ENCODE data around the gene PM20D1. TPM values are rescaled to one million over a fixed set of nuclear protein-coding genes. Genes with fewer than 3 reads are reported as not detected.
"Not testable (repeated sequence)": the region's sequence is repeated elsewhere in the genome, so short reads cannot be mapped to it uniquely, and the experiment has no call there.

PM20D1 gene
- total and polyA plus RNA-seq, 5 donors from 2014 or later: 2.3 to 3.9 (median 3.8) TPM

- DNase-seq (no peak), ATAC-seq (ENCODE audit: low read depth in 2 of 2) (no peak)
- Mint-ChIP-seq H3K27ac (peak overlapping the region in 1 of 3 donors; percentile 52), H3K4me3 (no peak overlapping the region), H3K27me3 (no peaks in the 10 kb centered on the region), H3K4me1 (peaks cover 0 to 27% (median 13%) of the 10 kb centered on the region in 4 donors), H3K36me3 (peaks cover 18% of the 10 kb centered on the region), H3K9me3 (peaks cover 0 to 9% (median 2%) of the 10 kb centered on the region in 7 donors)
- Histone ChIP-seq H3K9me3 (ENCODE audit: control insufficient read depth in 2 of 2, low read length in 2 of 2) (no peaks in the 10 kb centered on the region), H3K27ac (ENCODE audit: insufficient read depth, low read length, poor library complexity, severe bottlenecking) (no peak overlapping the region), H3K4me3 (ENCODE audit: low read depth, low read length) (no peak overlapping the region), H3K36me3 (ENCODE audit: control insufficient read depth, insufficient read depth, low read length) (no peaks in the 10 kb centered on the region), H3K4me1 (ENCODE audit: control insufficient read depth, insufficient read depth, low read length, poor library complexity, severe bottlenecking) (no peaks in the 10 kb centered on the region), H3K27me3 (ENCODE audit: control insufficient read depth, insufficient read depth, low read length) (no peaks in the 10 kb centered on the region)
Measured at GRCh38 chr1:205824180-205824579, 25.8 kb downstream of the PM20D1 start.

DNA sequence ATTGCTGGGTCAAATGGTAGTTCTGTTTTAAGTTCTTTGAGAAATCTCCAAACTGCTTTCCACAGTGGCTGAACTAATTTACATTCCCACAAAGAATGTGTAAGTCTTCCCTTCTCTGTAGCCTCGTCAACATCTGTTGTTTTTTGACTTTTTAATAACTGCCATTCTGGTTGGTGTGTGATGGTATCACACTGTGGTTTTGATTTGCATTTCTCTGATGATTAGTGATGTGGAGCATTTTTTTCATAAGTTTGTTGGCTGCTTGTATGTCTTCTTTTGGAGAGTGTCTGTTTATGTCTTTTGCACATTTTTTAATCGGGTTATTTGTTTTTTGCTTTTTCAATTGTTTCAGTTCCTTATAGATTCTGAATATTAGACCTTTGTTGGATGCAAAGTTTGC is 26.7 kb downstream of the PM20D1 start:
- DNase-seq: peak in 1 of 3 donors; percentile 36

GRCh38 chr1:205822397-205822796 is 27.5 kb downstream of the PM20D1 start:
- H3K9me3 Mint-ChIP-seq: peaks cover 0 to 9% (median 2%) of the 10 kb centered on the region in 7 donors
- ATAC-seq (ENCODE audit: low read depth in 2 of 2) (no peak), DNase-seq (no peak)
- peak overlapping the region in 1 of 3 donors; percentile 26 for H3K27ac Mint-ChIP-seq
- H3K9me3 ChIP-seq (ENCODE audit: control insufficient read depth in 2 of 2, low read length in 2 of 2): no peaks in the 10 kb centered on the region
- peaks cover 8% of the 10 kb centered on the region for H3K36me3 Mint-ChIP-seq
- no peak overlapping the region for H3K27ac ChIP-seq (ENCODE audit: insufficient read depth, low read length, poor library complexity, severe bottlenecking)
- H3K4me3 Mint-ChIP-seq: no peak overlapping the region
- no peaks in the 10 kb centered on the region for H3K27me3 Mint-ChIP-seq
- H3K4me1 ChIP-seq (ENCODE audit: control insufficient read depth, insufficient read depth, low read length, poor library complexity, severe bottlenecking): no peaks in the 10 kb centered on the region
- H3K4me1 Mint-ChIP-seq: peaks cover 0 to 26% (median 13%) of the 10 kb centered on the region in 4 donors
- no peak overlapping the region for H3K4me3 ChIP-seq (ENCODE audit: low read depth, low read length)
- no peaks in the 10 kb centered on the region for H3K27me3 ChIP-seq (ENCODE audit: control insufficient read depth, insufficient read depth, low read length)
- no peaks in the 10 kb centered on the region for H3K36me3 ChIP-seq (ENCODE audit: control insufficient read depth, insufficient read depth, low read length)

More for the DNA sequence above, 26.7 kb downstream of the PM20D1 start:
- not testable (repeated sequence) for ATAC-seq (ENCODE audit: low read depth in 2 of 2); H3K27me3 Mint-ChIP-seq; H3K4me1 ChIP-seq (ENCODE audit: control insufficient read depth, insufficient read depth, low read length, poor library complexity, severe bottlenecking); H3K27ac ChIP-seq (ENCODE audit: insufficient read depth, low read length, poor library complexity, severe bottlenecking); H3K27me3 ChIP-seq (ENCODE audit: control insufficient read depth, insufficient read depth, low read length); H3K36me3 ChIP-seq (ENCODE audit: control insufficient read depth, insufficient read depth, low read length); H3K4me3 ChIP-seq (ENCODE audit: low read depth, low read length); H3K9me3 ChIP-seq (ENCODE audit: control insufficient read depth in 2 of 2, low read length in 2 of 2); H3K9me3 Mint-ChIP-seq
- peaks cover 14% of the 10 kb centered on the region for H3K36me3 Mint-ChIP-seq
- peak overlapping the region in 2 of 3 donors; percentile 26 to 80 for H3K27ac Mint-ChIP-seq
- H3K4me1 Mint-ChIP-seq: peaks cover 0 to 26% (median 13%) of the 10 kb centered on the region in 4 donors
- H3K4me3 Mint-ChIP-seq: peak overlapping the region in 3 of 4 donors; percentile 6 to 82 (median 48)

- ATAC-seq (ENCODE audit: low read depth in 2 of 2): no peak
- Mint-ChIP-seq H3K27ac (no peak overlapping the region), H3K9me3 (peaks cover 0 to 2% (median 0%) of the 10 kb centered on the region in 7 donors), H3K27me3 (no peaks in the 10 kb centered on the region), H3K4me3 (no peak overlapping the region), H3K36me3 (no peaks in the 10 kb centered on the region), H3K4me1 (peaks cover 8 to 28% (median 18%) of the 10 kb centered on the region in 4 donors)
- H3K27ac ChIP-seq (ENCODE audit: insufficient read depth, low read length, poor library complexity, severe bottlenecking): no peak overlapping the region
- no peaks in the 10 kb centered on the region for H3K27me3 ChIP-seq (ENCODE audit: control insufficient read depth, insufficient read depth, low read length)
- no peak for DNase-seq
- no peak overlapping the region for H3K4me3 ChIP-seq (ENCODE audit: low read depth, low read length)
- H3K4me1 ChIP-seq (ENCODE audit: control insufficient read depth, insufficient read depth, low read length, poor library complexity, severe bottlenecking): peaks cover 8% of the 10 kb centered on the region
- H3K9me3 ChIP-seq (ENCODE audit: control insufficient read depth in 2 of 2, low read length in 2 of 2): no peaks in the 10 kb centered on the region
- no peaks in the 10 kb centered on the region for H3K36me3 ChIP-seq (ENCODE audit: control insufficient read depth, insufficient read depth, low read length)
Measured at GRCh38 chr1:205817988-205818387, 31.9 kb downstream of the PM20D1 start.

GRCh38 chr1:205817364-205817763 is 32.6 kb downstream of the PM20D1 start:
- Histone ChIP-seq H3K27ac (ENCODE audit: insufficient read depth, low read length, poor library complexity, severe bottlenecking) (no peak overlapping the region), H3K4me1 (ENCODE audit: control insufficient read depth, insufficient read depth, low read length, poor library complexity, severe bottlenecking) (peaks cover 10% of the 10 kb centered on the region), H3K4me3 (ENCODE audit: low read depth, low read length) (no peak overlapping the region), H3K9me3 (ENCODE audit: control insufficient read depth in 2 of 2, low read length in 2 of 2) (no peaks in the 10 kb centered on the region), H3K36me3 (ENCODE audit: control insufficient read depth, insufficient read depth, low read length) (no peaks in the 10 kb centered on the region), H3K27me3 (ENCODE audit: control insufficient read depth, insufficient read depth, low read length) (no peaks in the 10 kb centered on the region)
- Mint-ChIP-seq H3K4me1 (peaks cover 8 to 23% (median 15%) of the 10 kb centered on the region in 4 donors), H3K9me3 (peaks cover 0 to 2% (median 0%) of the 10 kb centered on the region in 7 donors), H3K27ac (no peak overlapping the region), H3K4me3 (no peak overlapping the region), H3K27me3 (no peaks in the 10 kb centered on the region), H3K36me3 (no peaks in the 10 kb centered on the region)
- no peak for ATAC-seq (ENCODE audit: low read depth in 2 of 2)
- no peak for DNase-seq

GRCh38 chr1:205813755-205814058 is 36.2 kb downstream of the PM20D1 start:
- Mint-ChIP-seq H3K4me1 (peaks cover 13 to 51% (median 41%) of the 10 kb centered on the region in 4 donors), H3K27me3 (no peaks in the 10 kb centered on the region), H3K27ac (peak overlapping the region in 2 of 3 donors; percentile 89 to 93), H3K9me3 (no peaks in the 10 kb centered on the region), H3K4me3 (peak overlapping the region; percentile 93 to 95 (median 94)), H3K36me3 (peaks cover 13% of the 10 kb centered on the region)
- Histone ChIP-seq H3K4me3 (ENCODE audit: low read depth, low read length) (peak overlapping the region; percentile 78), H3K4me1 (ENCODE audit: control insufficient read depth, insufficient read depth, low read length, poor library complexity, severe bottlenecking) (peaks cover 47% of the 10 kb centered on the region), H3K36me3 (ENCODE audit: control insufficient read depth, insufficient read depth, low read length) (peaks cover 10% of the 10 kb centered on the region), H3K27ac (ENCODE audit: insufficient read depth, low read length, poor library complexity, severe bottlenecking) (peak overlapping the region; percentile 71), H3K9me3 (ENCODE audit: control insufficient read depth in 2 of 2, low read length in 2 of 2) (no peaks in the 10 kb centered on the region), H3K27me3 (ENCODE audit: control insufficient read depth, insufficient read depth, low read length) (no peaks in the 10 kb centered on the region)
- no peak for DNase-seq
- ATAC-seq (ENCODE audit: low read depth in 2 of 2): no peak

DNA sequence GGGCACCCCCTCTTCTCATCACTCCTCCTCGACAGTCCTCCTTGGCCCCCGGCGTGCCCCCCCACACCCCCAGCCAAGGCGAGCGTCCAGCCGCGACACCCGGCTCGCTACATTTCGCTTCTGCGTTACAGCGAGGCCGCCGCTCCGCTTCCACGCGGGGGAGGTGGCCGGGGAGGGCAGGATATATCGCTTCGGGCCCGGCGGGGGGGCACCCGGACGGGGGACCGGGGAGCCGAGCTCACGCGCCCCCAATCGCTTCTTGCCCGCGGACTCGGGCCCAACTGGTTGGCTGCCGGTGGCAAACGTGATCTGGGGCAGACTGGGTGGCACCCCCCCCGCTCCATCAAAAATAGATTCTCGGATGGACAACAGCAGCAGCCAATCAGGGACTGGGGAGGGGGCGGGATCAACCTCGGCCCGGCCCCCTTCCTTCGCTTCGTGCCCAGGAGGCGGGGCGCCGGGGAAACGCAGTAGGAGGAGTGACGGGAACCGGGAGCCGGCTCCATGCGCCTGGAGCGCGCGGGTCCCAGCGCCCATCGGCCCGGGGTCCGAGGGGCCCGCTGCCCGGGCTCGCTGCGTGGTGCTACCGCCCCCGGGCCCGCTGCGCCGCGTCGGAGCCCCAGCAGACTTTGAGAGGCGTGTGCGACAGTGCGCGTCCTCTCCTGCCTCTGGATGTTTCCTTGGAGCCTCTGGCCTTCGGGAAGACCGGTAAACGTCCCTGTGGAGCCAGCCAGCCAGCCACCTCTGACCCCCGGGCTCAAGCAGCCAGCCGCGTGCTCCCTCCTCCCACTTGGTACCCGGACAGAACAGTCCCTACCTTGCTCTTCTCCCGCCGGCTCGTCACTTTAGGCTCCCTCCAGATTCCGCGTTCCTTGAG is 36.8 kb downstream of the PM20D1 start, which contains the start of gene SLC41A1:
Gene SLC41A1, minus strand, starts transcription at position 321 of the 877 bp plus-strand sequence. CDS start 2,757 bp downstream, outside the sequence.
- peak within 1 kb of the TSS; percentile 93 to 96 (median 95) for H3K4me3 Mint-ChIP-seq
- H3K9me3 ChIP-seq (ENCODE audit: control insufficient read depth in 2 of 2, low read length in 2 of 2): no peaks in the 10 kb centered on the region
- peak within 1 kb of the TSS; percentile 87 for H3K4me3 ChIP-seq (ENCODE audit: low read depth, low read length)
- peaks cover 19% of the 10 kb centered on the region for H3K36me3 Mint-ChIP-seq
- H3K4me1 ChIP-seq (ENCODE audit: control insufficient read depth, insufficient read depth, low read length, poor library complexity, severe bottlenecking): peaks cover 53% of the 10 kb centered on the region
- H3K4me1 Mint-ChIP-seq: peaks cover 13 to 57% (median 47%) of the 10 kb centered on the region in 4 donors
- H3K9me3 Mint-ChIP-seq: no peaks in the 10 kb centered on the region
- ATAC-seq (ENCODE audit: low read depth in 2 of 2): peak; percentile 96 to 97
- peaks cover 10% of the 10 kb centered on the region for H3K36me3 ChIP-seq (ENCODE audit: control insufficient read depth, insufficient read depth, low read length)
- H3K27me3 ChIP-seq (ENCODE audit: control insufficient read depth, insufficient read depth, low read length): no peaks in the 10 kb centered on the region
- peak; percentile 93 to 96 (median 94) for DNase-seq
- H3K27ac ChIP-seq (ENCODE audit: insufficient read depth, low read length, poor library complexity, severe bottlenecking): peak within 1 kb of the TSS; percentile 76
- H3K27ac Mint-ChIP-seq: peak within 1 kb of the TSS; percentile 89 to 98 (median 93)
- no peaks in the 10 kb centered on the region for H3K27me3 Mint-ChIP-seq

All from CD4-positive, CD25-positive, alpha-beta regulatory T cell (primary cell).